A549 (cell line): ENCODE data around the gene SYNM. TPM values are rescaled to one million over a fixed set of nuclear protein-coding genes. Genes with fewer than 3 reads are reported as not detected.

Experiments
- ATOH8 ChIP-seq: fragments of 250-450 bp; sonication (Bioruptor Pico); IDR thresholded peaks from 2 replicates; pipeline ENCODE4 v1.5.0; 2020; ENCODE audit warnings: low read depth, mild to moderate bottlenecking, moderate library complexity
- BHLHE40 ChIP-seq: IDR thresholded peaks from 2 replicates; pipeline ENCODE4 v1.6.1; 2012; ENCODE audit warnings: low read depth, low read length, inconsistent platforms
- CBX2 ChIP-seq: fragments of 200-600 bp; sonication (generic); IDR thresholded peaks from 2 replicates; pipeline ENCODE4 v1.6.1; 2016; ENCODE audit warnings: low read depth, mild to moderate bottlenecking, borderline replicate concordance
- CBX8 ChIP-seq: fragments of 200-600 bp; sonication (generic); IDR thresholded peaks from 2 replicates; pipeline ENCODE4 v1.6.1; 2016
- CEBPB ChIP-seq, 2 experiments: fragments of >200 bp in 1 of 2; sonication (Bioruptor Twin) in 1 of 2; formaldehyde crosslinking in 1 of 2; IDR thresholded peaks; 2 replicates each; pipeline ENCODE4 v1.6.1; 2012 to 2016
- CHD4 ChIP-seq: fragments of 200-600 bp; sonication (generic); IDR thresholded peaks from 2 replicates; pipeline ENCODE4 v1.6.1; 2016; ENCODE audit warnings: antibody characterized with exemption, mild to moderate bottlenecking, borderline replicate concordance
- E2F6 ChIP-seq: IDR thresholded peaks from 2 replicates; pipeline ENCODE4 v1.6.1; 2012; ENCODE audit warnings: low read depth, borderline replicate concordance
- ELK1 ChIP-seq: fragments of 150-350 bp; IDR thresholded peaks from 2 replicates; pipeline ENCODE4 v1.6.1; 2014; ENCODE audit warnings: low read depth, mild to moderate bottlenecking, low read length
- EP300 ChIP-seq, 2 experiments: fragments of >200 bp; sonication (Bioruptor Twin); formaldehyde crosslinking; IDR thresholded peaks; 2 replicates in 1 of 2; 3 replicates in 1 of 2; pipeline ENCODE4 v1.6.1; 2016 to 2017
- ESRRA ChIP-seq: fragments of 150-350 bp; IDR thresholded peaks from 2 replicates; pipeline ENCODE4 v1.6.1; 2014; ENCODE audit warnings: mild to moderate bottlenecking, low read length, borderline replicate concordance
- FOSB ChIP-seq: fragments of 250-450 bp; sonication (Bioruptor Pico); IDR thresholded peaks from 2 replicates; pipeline ENCODE4 v1.5.0; 2020; ENCODE audit warnings: mild to moderate bottlenecking, moderate library complexity
- FOXS1 ChIP-seq: fragments of 250-450 bp; sonication (Bioruptor Pico); IDR thresholded peaks from 2 replicates; pipeline ENCODE4 v1.5.0; 2020; ENCODE audit warnings: mild to moderate bottlenecking, moderate library complexity
- GATA3 ChIP-seq: IDR thresholded peaks from 2 replicates; pipeline ENCODE4 v1.6.1; 2012; ENCODE audit warnings: borderline replicate concordance
- HDAC2 ChIP-seq: fragments of 200-600 bp; sonication (generic); IDR thresholded peaks from 2 replicates; pipeline ENCODE4 v1.6.1; 2016
- HES2 ChIP-seq: fragments of >200 bp; sonication (Bioruptor Twin); formaldehyde crosslinking; IDR thresholded peaks from 2 replicates; pipeline ENCODE4 v1.6.1; 2016
- HEYL ChIP-seq: fragments of 250-450 bp; sonication (Bioruptor Pico); IDR thresholded peaks from 2 replicates; pipeline ENCODE4 v1.8.0; 2021; ENCODE audit warnings: mild to moderate bottlenecking, moderate library complexity
- JUN ChIP-seq, 2 experiments: fragments of >200 bp; sonication (Bioruptor Twin); formaldehyde crosslinking; IDR thresholded peaks; 2 replicates in 1 of 2; 3 replicates in 1 of 2; pipeline ENCODE4 v1.6.1; 2016 to 2017
- JUNB ChIP-seq: fragments of >200 bp; sonication (Bioruptor Twin); formaldehyde crosslinking; IDR thresholded peaks from 2 replicates; pipeline ENCODE4 v1.6.1; 2016
- MAFK ChIP-seq: fragments of 450-650 bp; IDR thresholded peaks from 2 replicates; pipeline ENCODE4 v1.6.1; 2014; ENCODE audit not compliant: partially characterized antibody
- MAX ChIP-seq: IDR thresholded peaks from 2 replicates; pipeline ENCODE4 v1.6.1; 2012
- MAZ ChIP-seq: fragments of 150-350 bp; IDR thresholded peaks from 2 replicates; pipeline ENCODE4 v1.6.1; 2014; ENCODE audit warnings: antibody characterized with exemption, low read depth, low read length, borderline replicate concordance
- NFE2L2 ChIP-seq: fragments of 150-350 bp; conservative IDR thresholded peaks from 2 replicates; pipeline ENCODE4 v1.6.1; 2014; ENCODE audit warnings: low read length
- PBX3 ChIP-seq: IDR thresholded peaks from 2 replicates; pipeline ENCODE4 v1.6.1; 2012
- PHF8 ChIP-seq: fragments of 200-600 bp; sonication (generic); IDR thresholded peaks from 2 replicates; pipeline ENCODE4 v1.6.1; 2016; ENCODE audit warnings: low read depth, mild to moderate bottlenecking, antibody characterized with exemption, moderate library complexity, borderline replicate concordance
- POLR2A ChIP-seq: IDR thresholded peaks from 2 replicates; pipeline ENCODE4 v1.6.1; 2012; ENCODE audit warnings: mild to moderate bottlenecking, low read length
- POLR2AphosphoS2 ChIP-seq: conservative IDR thresholded peaks from 2 replicates; pipeline ENCODE4 v1.6.1; 2012; ENCODE audit warnings: low read length, improper control_type of control experiment, inconsistent platforms
- RAD21 ChIP-seq, 2 experiments: fragments of >200 bp in 1 of 2; sonication (Bioruptor Twin) in 1 of 2; formaldehyde crosslinking in 1 of 2; IDR thresholded peaks in 1 of 2; conservative IDR thresholded peaks in 1 of 2; 2 replicates in 1 of 2; 3 replicates in 1 of 2; pipeline ENCODE4 v1.6.1; 2012 to 2018; ENCODE audit warnings: inconsistent platforms in 1 of 2
- RARB ChIP-seq: fragments of 250-450 bp; sonication (Bioruptor Pico); IDR thresholded peaks from 2 replicates; pipeline ENCODE4 v1.8.0; 2021; ENCODE audit warnings: mild to moderate bottlenecking, moderate library complexity
- REST ChIP-seq: fragments of 200-600 bp; sonication (generic); IDR thresholded peaks from 2 replicates; pipeline ENCODE4 v1.6.1; 2016; ENCODE audit warnings: antibody characterized with exemption, mild to moderate bottlenecking, moderate library complexity
- RNF2 ChIP-seq: fragments of 200-600 bp; sonication (generic); IDR thresholded peaks from 2 replicates; pipeline ENCODE4 v1.6.1; 2016; ENCODE audit warnings: low read depth, mild to moderate bottlenecking, antibody characterized with exemption, moderate library complexity, borderline replicate concordance
- TFCP2L1 ChIP-seq: fragments of 250-450 bp; sonication (Bioruptor Pico); IDR thresholded peaks from 2 replicates; pipeline ENCODE4 v1.5.0; 2021; ENCODE audit warnings: mild to moderate bottlenecking
- TP53 ChIP-seq: fragments of 250-450 bp; sonication (Bioruptor Pico); IDR thresholded peaks from 2 replicates; pipeline ENCODE4 v1.5.0; 2021; ENCODE audit warnings: mild to moderate bottlenecking, moderate library complexity
- ZC3H11A ChIP-seq: fragments of 450-650 bp; IDR thresholded peaks from 2 replicates; pipeline ENCODE4 v1.6.1; 2014; ENCODE audit warnings: antibody characterized with exemption, mild to moderate bottlenecking
- polyA plus RNA-seq, 4 experiments: library from polyadenylated mRNA; depleted of rRNA in 3 of 4; stranded (reverse); fragments of >200 nt; fragmentation: RNase III in 1 of 4; extraction: RNeasy Plus Mini Kit Qiagen cat#74134 plus additional on column Dnase treatment in 1 of 4; gene quantifications; 2 replicates in 3 of 4; 3 replicates in 1 of 4; pipeline ENCODE4 v1.2.3, GENCODE V29; 2011 to 2017

Gene SYNM
- polyA plus RNA-seq, 2 of the 4 experiments (the other 2 are of a cell fraction): 22.6 to 37.7 TPM

- no peak for TF ChIP-seq REST
- TF ChIP-seq ZC3H11A: no peak
- no peak for TF ChIP-seq JUNB
- TF ChIP-seq TFCP2L1 (CRISPR knock-in tag): no peak
- TF ChIP-seq RARB (CRISPR knock-in tag): no peak
- peak; percentile 76 to 97 for TF ChIP-seq RAD21 (conservative IDR thresholded peaks at IDR 0.05 in 1 of 2, IDR thresholded peaks at IDR 0.05 in 1 of 2)
- TF ChIP-seq ATOH8 (CRISPR knock-in tag): no peak
- TF ChIP-seq MAZ: 0 out of 2 replicates have a peak, but pooled peaks have one; percentile 57
- no peak for TF ChIP-seq RNF2
- no peak for TF ChIP-seq HDAC2
- TF ChIP-seq PHF8: peak; percentile 53; the same call in 1 of the 2 replicates
- TF ChIP-seq ELK1: no peak
- TF ChIP-seq HEYL (CRISPR knock-in tag): no peak
- TF ChIP-seq ESRRA: no peak
- no peak for TF ChIP-seq CBX2
- no peak for TF ChIP-seq POLR2AphosphoS2
- peak; percentile 46; the same call in 1 of the 2 replicates for TF ChIP-seq PBX3
- TF ChIP-seq EP300 (IDR thresholded peaks at IDR 0.05): no peak
- no peak for TF ChIP-seq MAFK
- peak; percentile 100 for TF ChIP-seq POLR2A
- no peak for TF ChIP-seq CBX8
- no peak for TF ChIP-seq HES2
- TF ChIP-seq NFE2L2: no peak
- TF ChIP-seq FOSB: no peak
- TF ChIP-seq MAX: peak; percentile 53; the same call in 1 of the 2 replicates
- TF ChIP-seq FOXS1 (CRISPR knock-in tag): no peak
- peak; percentile 66 to 93; a peak in 4 of 5 replicates for TF ChIP-seq JUN (IDR thresholded peaks at IDR 0.05)
- no peak for TF ChIP-seq BHLHE40
- 0 out of 2 replicates have a peak, but pooled peaks have one; percentile 25 for TF ChIP-seq GATA3
- no peak for TF ChIP-seq TP53
- no peak for TF ChIP-seq CEBPB (IDR thresholded peaks at IDR 0.05)
- TF ChIP-seq E2F6: peak; percentile 79
- no peak for TF ChIP-seq CHD4
Measured at GRCh38 chr15:99104788-99105513, at the start of gene SYNM (continued).
